Lower leg skin (tissue), 4 donors: Measurements from ENCODE around the gene HAPLN2. TPM values are rescaled to one million over a fixed set of nuclear protein-coding genes. Genes with fewer than 3 reads are reported as not detected.

Experiments
- DNase-seq, 2 donors: peaks; one replicate each; pipeline ENCODE4 v3.0.0-alpha.2; 2019; ENCODE audit warnings: low spot score in 2 of 2
- H3K4me3 ChIP-seq: fragments of 200-600 bp; sonication (generic); 2 replicates; pipeline ENCODE4 v1.5.1; 2017; ENCODE audit warnings: mild to moderate bottlenecking, low read depth; ENCODE audit not compliant: poor library complexity, severe bottlenecking
- CTCF ChIP-seq, 3 donors: fragments of 450-650 bp; IDR thresholded peaks; one replicate each; pipeline ENCODE4 v1.5.1; 2016; ENCODE audit warnings: antibody characterized with exemption in 3 of 3, mild to moderate bottlenecking in 3 of 3, moderate library complexity in 2 of 3
- POLR2A ChIP-seq, 2 donors: fragments of 450-650 bp; IDR thresholded peaks; one replicate each; pipeline ENCODE4 v1.6.1; 2016 to 2017; ENCODE audit warnings: antibody characterized with exemption in 2 of 2, mild to moderate bottlenecking in 1 of 2, moderate library complexity in 1 of 2
- WGBS, 2 donors: methylation state at CpG; one replicate each; pipeline ENCODE4 v1.1.5; 2018; 5-methylcytosine and 5-hydroxymethylcytosine counted together
- intact Hi-C: fragments of 100-400 bp; cut with DNase I; formaldehyde crosslinking; loops from one replicate; pipeline ENCODE4 v1.15.0; 2023; ENCODE audit warnings: low total_unique reads
- total RNA-seq, 4 donors: library from RNA; depleted of rRNA; stranded (reverse); fragments of >200 nt; gene quantifications; one replicate each; pipeline ENCODE4 v1.1.0, GENCODE V29; 2016

Gene HAPLN2
- total RNA-seq, 4 donors from 2014 or later, result 0.68 to 1.0 (median 0.80) TPM; not detected in 1

GRCh38 chr1:156652131-156652991 lies 33.1 kb downstream of the HAPLN2 start:
- TF ChIP-seq POLR2A (IDR thresholded peaks at IDR 0.05) (no peak), CTCF (IDR thresholded peaks at IDR 0.05) (no peak)
- no peak overlapping the region for H3K4me3 ChIP-seq
- intact Hi-C loops, result no loop called here
- WGBS, 2 donors, result 43 to 44% methylated on average over 15 to 16 of the region's 16 CpGs
- no peak for DNase-seq

DNA sequence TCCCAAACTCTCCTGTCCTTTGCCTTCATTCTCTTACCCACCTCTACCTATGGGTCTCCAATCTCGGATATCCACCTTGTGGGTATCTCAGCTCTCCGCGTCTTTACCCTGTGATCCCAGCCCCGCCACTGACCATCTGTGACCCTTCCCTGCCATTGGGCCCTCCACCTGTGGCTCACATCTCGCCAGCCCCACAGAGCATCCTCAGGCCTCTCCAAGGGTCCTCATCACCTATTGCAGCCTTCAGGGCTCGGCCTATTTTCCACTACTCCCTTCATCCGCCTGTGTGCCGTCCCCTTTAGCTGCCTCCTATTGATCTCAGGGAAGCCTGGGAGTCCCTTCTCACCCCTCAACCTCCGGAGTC lies 33.8 kb downstream of the HAPLN2 start:
- intact Hi-C loops, result no loop called here
- 86% methylated on average over 9 of the region's 9 CpGs for WGBS, 2 donors
- TF ChIP-seq CTCF (IDR thresholded peaks at IDR 0.05), result no peak
- TF ChIP-seq POLR2A (IDR thresholded peaks at IDR 0.05), result no peak
- no peak for DNase-seq
- H3K4me3 ChIP-seq, result no peak overlapping the region

DNA sequence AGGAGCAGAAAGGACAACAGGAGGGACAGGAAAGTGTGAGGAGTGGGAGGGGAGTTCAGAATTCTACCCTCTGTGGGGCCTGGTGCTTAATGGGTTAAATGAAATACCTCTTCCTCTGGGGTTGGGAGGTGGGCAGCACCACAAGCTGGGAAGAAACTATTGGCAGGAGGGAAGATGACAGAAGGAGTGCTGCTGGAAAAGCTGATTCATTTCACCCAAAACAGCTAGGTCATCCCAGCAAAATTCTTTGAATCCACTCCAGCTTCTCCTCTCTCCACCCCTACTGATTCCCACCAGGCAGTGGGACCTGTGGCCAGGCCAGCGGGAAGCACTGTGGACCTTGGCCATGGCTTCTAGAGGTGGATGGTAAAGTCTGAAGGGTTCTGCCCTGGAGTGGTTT lies 35.5 kb downstream of the HAPLN2 start:
- no peak for TF ChIP-seq CTCF (IDR thresholded peaks at IDR 0.05)
- TF ChIP-seq POLR2A (IDR thresholded peaks at IDR 0.05), result no peak
- H3K4me3 ChIP-seq, result no peak overlapping the region
- DNase-seq, result no peak
- intact Hi-C loops, result loop anchor here (5.0 kb wide), 1 partner anchor 32 kb away; no protein-coding TSS in a partner anchor
- 50 to 55% methylated on average over 1 of the region's 1 CpG for WGBS, 2 donors

DNA sequence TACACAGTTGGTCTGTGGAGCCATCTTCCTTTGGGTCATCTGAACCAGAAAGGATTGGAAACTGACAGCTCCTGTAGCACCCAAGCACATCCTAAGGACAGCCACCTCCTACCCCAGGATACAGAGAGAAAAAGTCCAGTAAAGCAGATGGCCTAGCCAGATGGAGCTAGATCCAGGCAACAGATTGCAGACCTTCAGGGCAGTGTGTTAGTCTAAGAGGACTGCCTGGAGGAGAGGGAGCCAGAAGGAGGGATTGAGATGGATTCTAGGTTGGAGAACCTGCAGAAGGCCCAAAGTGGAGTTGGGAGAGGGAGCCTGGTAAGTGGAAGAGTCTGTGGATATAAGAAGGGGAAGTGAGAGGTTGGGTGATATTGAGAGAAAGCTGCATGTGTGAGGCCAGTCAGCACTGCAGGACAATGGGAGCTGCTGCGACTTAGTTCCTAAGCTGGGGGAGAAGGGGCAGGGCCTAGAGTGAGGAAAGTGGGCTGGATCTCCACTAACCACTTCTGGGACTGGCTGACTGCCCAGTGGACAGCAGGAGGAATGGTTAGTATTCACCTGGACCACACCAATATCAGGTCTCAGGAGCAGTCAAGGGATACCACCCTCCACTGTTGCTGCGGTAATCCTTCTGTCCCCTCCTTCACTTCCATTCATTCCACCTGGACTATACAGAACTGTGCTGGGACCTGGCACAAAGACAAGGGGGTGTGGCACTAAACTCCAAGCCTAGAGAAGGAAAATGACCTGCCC lies 36.1 kb downstream of the HAPLN2 start:
- intact Hi-C loops, result loop anchor here (5.0 kb wide), 1 partner anchor 33 kb away; no protein-coding TSS in a partner anchor
- no peak overlapping the region for H3K4me3 ChIP-seq
- no peak for DNase-seq
- no peak for TF ChIP-seq CTCF (IDR thresholded peaks at IDR 0.05)
- no peak for TF ChIP-seq POLR2A (IDR thresholded peaks at IDR 0.05)
- WGBS, 2 donors, result 72 to 76% methylated on average over 2 of the region's 2 CpGs

DNA sequence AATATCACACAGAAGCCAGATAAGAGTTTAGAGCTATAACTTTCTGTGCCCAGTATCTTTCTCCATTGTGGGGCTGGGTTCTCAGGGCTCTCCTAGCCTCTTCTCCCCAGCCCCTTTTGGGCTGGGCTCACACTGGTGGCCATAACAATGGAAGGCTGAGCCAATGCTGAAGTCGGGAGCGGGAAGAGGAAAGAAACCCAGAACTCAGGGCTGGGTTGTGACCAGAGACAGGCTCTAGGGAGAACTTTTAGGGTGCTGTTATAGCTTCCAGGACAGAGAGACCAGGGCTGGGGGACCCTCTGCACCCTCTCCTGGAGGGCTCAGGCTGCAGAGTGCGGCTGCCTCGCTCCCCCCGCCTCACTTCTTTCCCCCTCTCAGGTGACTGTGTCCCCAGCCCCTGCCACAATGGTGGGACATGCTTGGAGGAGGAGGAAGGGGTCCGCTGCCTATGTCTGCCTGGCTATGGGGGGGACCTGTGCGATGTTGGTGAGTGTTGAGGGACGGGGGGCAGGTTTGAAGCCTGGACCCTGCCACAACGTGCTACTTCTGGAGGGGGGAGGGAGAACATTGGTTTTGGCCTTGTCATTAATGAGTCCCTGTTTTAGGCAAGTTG lies 36.8 kb downstream of the HAPLN2 start:
- intact Hi-C loops, result loop anchor here (5.0 kb wide), 1 partner anchor 34 kb away; no protein-coding TSS in a partner anchor
- TF ChIP-seq POLR2A (IDR thresholded peaks at IDR 0.05), result no peak
- no peak for TF ChIP-seq CTCF (IDR thresholded peaks at IDR 0.05)
- DNase-seq, result no peak
- WGBS, 2 donors, result 45 to 68% methylated on average over 7 to 9 of the region's 9 CpGs
- H3K4me3 ChIP-seq, result no peak overlapping the region
